Measurements from ENCODE around the gene MYH14. TPM values are rescaled to one million over a fixed set of nuclear protein-coding genes. Genes with fewer than 3 reads are reported as not detected.

Gene MYH14
- not detected in 2 replicates for total RNA-seq (2022)
- percentile 5 among the genes with signal in this experiment for Bru-seq, nascent RNA
- not detected for BruChase-seq, experiment 1, labeled RNA remaining after a 6-hour chase
- percentile 2 among the genes with signal in this experiment for BruChase-seq, experiment 2, labeled RNA remaining after a 2-hour chase
- long read RNA-seq: 0 reads

DNA sequence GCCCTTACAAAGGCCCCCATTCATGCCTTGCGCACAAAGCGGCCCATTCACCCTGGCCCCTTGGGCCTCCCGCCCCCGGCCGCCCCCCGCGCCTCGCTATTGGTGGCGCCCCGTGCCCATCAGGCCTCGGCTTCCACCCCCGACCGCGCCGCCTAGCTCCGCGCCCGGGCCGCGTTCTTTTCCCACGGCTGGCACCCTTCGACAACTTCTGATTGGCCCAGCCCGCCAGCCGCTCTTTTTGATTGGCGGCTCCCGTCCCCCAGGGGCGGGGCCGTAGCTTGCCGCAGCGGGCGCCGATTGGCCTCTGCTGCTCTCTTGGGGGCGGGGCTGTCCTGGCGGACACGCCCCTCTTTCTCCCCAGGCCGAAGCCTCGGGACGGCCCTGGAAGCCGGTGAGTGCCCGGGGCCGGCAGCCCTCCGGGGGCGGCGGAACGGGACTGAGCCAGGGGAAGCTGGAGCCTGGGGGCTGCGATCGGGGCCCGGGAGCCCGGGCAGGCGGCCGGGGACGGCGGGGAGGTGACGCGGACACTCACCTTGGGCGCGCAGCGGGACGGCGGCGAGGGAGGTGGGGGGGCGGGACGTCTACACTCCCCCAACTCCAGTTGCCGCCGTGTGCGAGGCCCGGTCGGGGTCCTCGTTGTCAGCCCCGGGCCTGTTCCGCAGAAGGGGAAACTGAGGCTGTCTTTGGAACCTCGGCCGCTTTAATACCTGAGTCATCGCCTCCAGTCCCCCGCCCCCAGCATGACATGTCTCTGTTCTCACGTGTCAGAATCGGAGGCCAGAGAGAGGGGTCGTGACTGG, at the start of gene MYH14:
MYH14 (plus strand) TSS at position 342 of the 800 bp plus-strand sequence. CDS start 6,744 bp downstream, outside the sequence.
- Mint-ChIP-seq H3K27me3 (ENCODE audit: insufficient read depth, unreplicated experiment) (no peaks in the 10 kb centered on the region), H3K4me3 (ENCODE audit: unreplicated experiment) (no peak within 1 kb of the TSS), H3K4me1 (ENCODE audit: insufficient read depth, unreplicated experiment) (no peaks in the 10 kb centered on the region), H3K27ac (ENCODE audit: low read depth, unreplicated experiment) (no peak within 1 kb of the TSS), H3K9me3 (ENCODE audit: unreplicated experiment) (peaks cover 38% of the 10 kb centered on the region), H3K36me3 (ENCODE audit: insufficient read depth, unreplicated experiment) (no peaks in the 10 kb centered on the region)
- TF ChIP-seq, protein P1, sequence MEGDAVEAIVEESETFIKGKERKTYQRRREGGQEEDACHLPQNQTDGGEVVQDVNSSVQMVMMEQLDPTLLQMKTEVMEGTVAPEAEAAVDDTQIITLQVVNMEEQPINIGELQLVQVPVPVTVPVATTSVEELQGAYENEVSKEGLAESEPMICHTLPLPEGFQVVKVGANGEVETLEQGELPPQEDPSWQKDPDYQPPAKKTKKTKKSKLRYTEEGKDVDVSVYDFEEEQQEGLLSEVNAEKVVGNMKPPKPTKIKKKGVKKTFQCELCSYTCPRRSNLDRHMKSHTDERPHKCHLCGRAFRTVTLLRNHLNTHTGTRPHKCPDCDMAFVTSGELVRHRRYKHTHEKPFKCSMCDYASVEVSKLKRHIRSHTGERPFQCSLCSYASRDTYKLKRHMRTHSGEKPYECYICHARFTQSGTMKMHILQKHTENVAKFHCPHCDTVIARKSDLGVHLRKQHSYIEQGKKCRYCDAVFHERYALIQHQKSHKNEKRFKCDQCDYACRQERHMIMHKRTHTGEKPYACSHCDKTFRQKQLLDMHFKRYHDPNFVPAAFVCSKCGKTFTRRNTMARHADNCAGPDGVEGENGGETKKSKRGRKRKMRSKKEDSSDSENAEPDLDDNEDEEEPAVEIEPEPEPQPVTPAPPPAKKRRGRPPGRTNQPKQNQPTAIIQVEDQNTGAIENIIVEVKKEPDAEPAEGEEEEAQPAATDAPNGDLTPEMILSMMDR (IDR thresholded peaks at IDR 0.05; ENCODE audit: unreplicated experiment): no peak
- POLR2A ChIA-PET: no interaction called here
- CTCF ChIA-PET: no interaction called here
- DNase-seq (ENCODE audit: unreplicated experiment): no peak
- BruUV-seq (replicated peaks): no TSS peak
- intact Hi-C loops (cut with micrococcal nuclease): no loop called here

DNA sequence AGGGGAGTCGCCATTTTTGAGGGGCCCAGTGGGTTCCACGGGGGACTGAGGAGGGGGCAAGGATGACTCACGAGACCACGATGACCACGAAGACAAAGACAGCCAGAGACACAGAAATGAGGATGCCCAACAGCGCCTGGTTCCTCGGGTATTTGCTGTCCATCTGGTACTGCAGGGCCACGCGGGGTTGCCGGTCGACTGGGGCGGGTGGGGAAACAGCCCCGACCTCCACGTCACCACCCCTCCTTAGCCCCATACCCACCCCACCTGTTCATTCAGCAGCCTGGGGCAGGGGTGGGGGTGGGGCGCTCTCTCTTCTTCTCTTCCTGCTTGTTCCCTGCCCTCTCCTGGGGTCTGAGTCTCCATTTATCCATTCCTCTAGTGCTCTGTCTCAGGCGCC, 48.9 kb upstream of the MYH14 start:
- CTCF ChIA-PET: no interaction called here
- H3K27ac Mint-ChIP-seq (ENCODE audit: low read depth, unreplicated experiment): no peak overlapping the region
- H3K36me3 Mint-ChIP-seq (ENCODE audit: insufficient read depth, unreplicated experiment): no peaks in the 10 kb centered on the region
- TF ChIP-seq, protein P1 (IDR thresholded peaks at IDR 0.05; ENCODE audit: unreplicated experiment): no peak
- no peaks in the 10 kb centered on the region for H3K27me3 Mint-ChIP-seq (ENCODE audit: insufficient read depth, unreplicated experiment)
- DNase-seq (ENCODE audit: unreplicated experiment): no peak
- POLR2A ChIA-PET: no interaction called here
- peaks cover 58% of the 10 kb centered on the region for H3K9me3 Mint-ChIP-seq (ENCODE audit: unreplicated experiment)
- no TSS peak for BruUV-seq (replicated peaks)
- H3K4me1 Mint-ChIP-seq (ENCODE audit: insufficient read depth, unreplicated experiment): no peaks in the 10 kb centered on the region
- H3K4me3 Mint-ChIP-seq (ENCODE audit: unreplicated experiment): no peak overlapping the region
- intact Hi-C loops (cut with micrococcal nuclease): no loop called here

DNA sequence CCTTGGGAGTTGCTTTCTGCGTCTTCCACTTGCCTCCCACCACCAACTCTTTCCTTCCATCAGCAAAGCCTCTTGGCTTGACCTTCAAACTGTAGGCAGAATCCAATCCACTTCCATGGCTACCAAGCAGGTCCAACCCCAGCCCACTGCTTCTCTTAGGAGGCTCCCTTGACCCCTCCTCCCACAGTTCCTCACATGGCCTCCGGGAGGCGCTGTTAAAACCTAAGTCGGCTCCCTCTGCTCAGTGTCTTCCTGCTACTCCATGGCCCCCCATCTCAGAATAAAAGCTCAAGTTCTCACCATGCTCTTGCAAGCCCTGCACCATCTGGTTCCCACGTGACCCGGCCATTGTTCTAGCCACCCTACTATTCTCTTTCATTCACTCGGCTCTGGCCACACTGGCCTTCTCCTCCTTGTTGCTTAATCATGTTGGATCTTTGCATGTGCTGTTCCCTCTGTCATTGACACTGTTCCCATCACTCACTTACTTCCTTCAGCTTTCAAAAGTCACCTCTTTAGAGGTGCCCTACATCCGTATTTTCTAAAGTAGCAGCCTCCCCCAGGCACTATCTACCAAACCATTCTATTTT, 47.8 kb upstream of the MYH14 start:
- DNase-seq (ENCODE audit: unreplicated experiment): no peak
- CTCF ChIA-PET: no interaction called here
- POLR2A ChIA-PET: no interaction called here
- no peak overlapping the region for H3K27ac Mint-ChIP-seq (ENCODE audit: low read depth, unreplicated experiment)
- intact Hi-C loops (cut with micrococcal nuclease): no loop called here
- no TSS peak for BruUV-seq (replicated peaks)
- H3K36me3 Mint-ChIP-seq (ENCODE audit: insufficient read depth, unreplicated experiment): no peaks in the 10 kb centered on the region
- no peak overlapping the region for H3K4me3 Mint-ChIP-seq (ENCODE audit: unreplicated experiment)
- no peaks in the 10 kb centered on the region for H3K4me1 Mint-ChIP-seq (ENCODE audit: insufficient read depth, unreplicated experiment)
- TF ChIP-seq, protein P1 (IDR thresholded peaks at IDR 0.05; ENCODE audit: unreplicated experiment): no peak
- peaks cover 59% of the 10 kb centered on the region for H3K9me3 Mint-ChIP-seq (ENCODE audit: unreplicated experiment)
- H3K27me3 Mint-ChIP-seq (ENCODE audit: insufficient read depth, unreplicated experiment): no peaks in the 10 kb centered on the region

DNA sequence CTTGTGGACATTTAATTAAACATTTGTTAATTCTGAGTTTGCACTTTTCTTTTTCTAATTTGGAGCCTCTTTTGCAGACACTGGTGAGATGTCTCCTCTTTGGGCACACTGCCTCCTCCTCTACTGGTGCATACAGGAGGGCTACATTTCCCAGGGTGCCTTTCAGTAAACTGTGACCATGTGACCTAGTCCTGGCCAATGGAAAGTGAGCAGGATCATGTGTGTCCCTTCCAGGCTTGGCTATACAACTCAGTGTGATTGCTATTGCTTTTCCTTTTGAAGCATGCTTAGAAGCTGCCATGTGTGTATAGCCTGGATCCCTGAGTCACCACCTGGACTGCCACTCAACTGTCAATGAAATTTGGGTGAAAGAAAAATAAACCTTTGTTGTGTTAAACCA, 44.8 kb upstream of the MYH14 start:
- ChIA-PET POLR2A (no interaction called here), CTCF (no interaction called here)

More for the DNA sequence above, 44.8 kb upstream of the MYH14 start:
- Mint-ChIP-seq H3K27ac (ENCODE audit: low read depth, unreplicated experiment) (no peak overlapping the region), H3K4me3 (ENCODE audit: unreplicated experiment) (no peak overlapping the region), H3K9me3 (ENCODE audit: unreplicated experiment) (peaks cover 49% of the 10 kb centered on the region), H3K36me3 (ENCODE audit: insufficient read depth, unreplicated experiment) (no peaks in the 10 kb centered on the region), H3K4me1 (ENCODE audit: insufficient read depth, unreplicated experiment) (no peaks in the 10 kb centered on the region), H3K27me3 (ENCODE audit: insufficient read depth, unreplicated experiment) (no peaks in the 10 kb centered on the region)
- no TSS peak for BruUV-seq (replicated peaks)
- intact Hi-C loops (cut with micrococcal nuclease): no loop called here
- TF ChIP-seq, protein P1 (IDR thresholded peaks at IDR 0.05; ENCODE audit: unreplicated experiment): no peak
- DNase-seq (ENCODE audit: unreplicated experiment): no peak
